ENCODE measurements around the gene TSPEAR.
A peak's percentile ranks its signal among the peaks of the same experiment; 100 is the strongest.

Gene TSPEAR

GRCh38 chr21:44718571-44718970, 7.2 kb upstream of the TSPEAR start:
- no peak for DNase-seq

- no peak for DNase-seq
Observed at GRCh38 chr21:44718093-44718492, 6.7 kb upstream of the TSPEAR start.

- no peak for DNase-seq
Observed at GRCh38 chr21:44716984-44717383, 5.6 kb upstream of the TSPEAR start.

GRCh38 chr21:44714905-44715304, 3.5 kb upstream of the TSPEAR start:
- no peak for DNase-seq

- DNase-seq: no peak
Observed at GRCh38 chr21:44713846-44714245, 2.5 kb upstream of the TSPEAR start.

GRCh38 chr21:44713130-44713529, 1.8 kb upstream of the TSPEAR start:
- DNase-seq: no peak

GRCh38 chr21:44712203-44713028, 1.0 kb upstream of the TSPEAR start:
- no peak for DNase-seq

GRCh38 chr21:44710756-44711326, 531 bp downstream of the TSPEAR start:
- peak; percentile 52 for DNase-seq

- peak; percentile 49 for DNase-seq
Observed at GRCh38 chr21:44710294-44710665, 1.1 kb downstream of the TSPEAR start.

GRCh38 chr21:44709426-44710293, 1.7 kb downstream of the TSPEAR start:
- DNase-seq: peak; percentile 63

- DNase-seq: no peak
Observed at GRCh38 chr21:44708866-44709425, 2.4 kb downstream of the TSPEAR start.

GRCh38 chr21:44708213-44708865, 3.0 kb downstream of the TSPEAR start:
- peak; percentile 39 for DNase-seq

- no peak for DNase-seq
Observed at GRCh38 chr21:44706706-44707581, 4.4 kb downstream of the TSPEAR start.

GRCh38 chr21:44706026-44706705, 5.2 kb downstream of the TSPEAR start:
- no peak for DNase-seq

- DNase-seq: no peak
Observed at GRCh38 chr21:44704636-44705001, 6.8 kb downstream of the TSPEAR start.

- DNase-seq: no peak
Observed at GRCh38 chr21:44703731-44704635, 7.4 kb downstream of the TSPEAR start.

GRCh38 chr21:44702973-44703730, 8.2 kb downstream of the TSPEAR start:
- no peak for DNase-seq

GRCh38 chr21:44702111-44702972, 9.0 kb downstream of the TSPEAR start:
- DNase-seq: no peak
